SK-N-MC (cell line): ENCODE measurements around the gene RBPJL.

Source experiments
- EZH2 ChIP-seq: fragments of 200-600 bp; sonication (generic); IDR thresholded peaks from one replicate; pipeline ENCODE4 v1.6.1; 2017; ENCODE audit warnings: antibody characterized with exemption
- FOXP2 ChIP-seq: optimal IDR thresholded peaks from 2 replicates; pipeline ENCODE3; 2011; ENCODE audit warnings: mild to moderate bottlenecking, moderate library complexity; ENCODE audit not compliant: insufficient read depth; ENCODE audit errors: extremely low read length, control extremely low read depth
- POLR2AphosphoS5 ChIP-seq: IDR thresholded peaks from 2 replicates; pipeline ENCODE4 v1.6.1; 2012; ENCODE audit warnings: mild to moderate bottlenecking, low read depth, low read length, borderline replicate concordance

DNA sequence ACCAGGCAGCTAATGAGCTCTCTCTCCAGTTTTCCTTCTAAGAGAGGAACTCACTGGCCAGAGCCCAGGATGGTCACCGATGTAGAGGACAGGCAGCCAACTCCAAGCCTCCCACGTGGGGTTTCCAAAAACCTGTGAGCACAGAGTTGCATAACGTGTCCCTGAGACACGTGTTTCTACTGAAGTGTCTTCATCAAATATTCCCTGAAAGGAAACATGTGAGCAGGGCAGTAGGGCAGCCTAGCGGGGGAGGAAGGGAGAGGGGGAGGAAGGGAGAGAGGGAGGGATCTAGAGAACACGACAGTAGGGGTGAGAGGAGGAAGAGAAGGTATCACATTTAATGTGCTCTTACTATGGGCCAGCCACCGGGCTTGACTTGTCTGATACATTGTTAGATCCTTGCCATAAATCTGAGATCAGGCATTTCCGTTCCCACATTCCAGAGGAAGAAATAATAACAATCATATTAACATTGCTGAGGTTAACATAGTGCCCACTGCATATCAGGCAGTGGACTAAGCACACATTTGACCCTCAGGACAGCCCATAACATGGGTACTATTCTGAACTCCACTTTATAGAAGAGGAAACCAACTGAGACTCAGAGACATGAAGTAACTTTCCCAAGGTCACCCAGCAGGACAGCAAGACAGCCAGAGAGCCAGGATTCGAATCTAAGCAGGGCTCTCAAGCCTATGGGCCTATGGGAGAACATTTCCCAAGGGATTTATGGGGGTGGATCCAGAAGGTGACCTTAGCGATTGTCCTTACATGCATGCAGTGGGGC, 51.8 kb downstream of the RBPJL start:
- no peak for TF ChIP-seq EZH2
- no peak for TF ChIP-seq FOXP2
- TF ChIP-seq POLR2AphosphoS5 = no peak
